Activated CD8-positive, alpha-beta T cell treated with anti-CD3 and anti-CD28 coated beads for 36 hours (primary cell): ENCODE results near the gene SF3A2. TPM values are rescaled to one million over a fixed set of nuclear protein-coding genes. Genes with fewer than 3 reads are reported as not detected.

Experiments
- ATAC-seq: fragments of 200-7000 bp; cut with Tn5 transposase; one replicate; pipeline ENCODE4 v1.10.0; 2021; ENCODE audit warnings: mild to moderate bottlenecking, moderate library complexity
- CTCF ChIA-PET: fragments of 350-600 bp; sonication (Branson Sonifier 250); formaldehyde crosslinking; loops from one replicate; lab custom pipeline; 2021; ENCODE audit warnings: antibody characterized with exemption; lab: Charles Lee
- POLR2A ChIA-PET: fragments of 350-600 bp; sonication (Branson Sonifier 250); formaldehyde crosslinking; loops from one replicate; lab custom pipeline; 2021; ENCODE audit warnings: antibody characterized with exemption; lab: Charles Lee
- DNase-seq: peaks from one replicate; pipeline ENCODE4 v3.0.0-alpha.2; 2020
- H3K27ac Mint-ChIP-seq: one replicate; pipeline ENCODE4 v1.8.0; 2021; ENCODE audit warnings: mild to moderate bottlenecking, mixed read lengths
- H3K27me3 Mint-ChIP-seq: one replicate; pipeline ENCODE4 v1.8.0; 2021; ENCODE audit warnings: mixed read lengths
- H3K36me3 Mint-ChIP-seq: one replicate; pipeline ENCODE4 v1.8.0; 2021; ENCODE audit warnings: low read depth, mixed read lengths
- H3K4me1 Mint-ChIP-seq: one replicate; pipeline ENCODE4 v1.8.0; 2021; ENCODE audit warnings: low read depth, mixed read lengths
- H3K4me3 Mint-ChIP-seq: one replicate; pipeline ENCODE4 v1.8.0; 2021; ENCODE audit warnings: mild to moderate bottlenecking, moderate library complexity, mixed read lengths
- H3K9me3 Mint-ChIP-seq: one replicate; pipeline ENCODE4 v1.8.0; 2021; ENCODE audit warnings: mixed read lengths
- CTCF ChIP-seq: fragments of 200-600 bp; IDR thresholded peaks from one replicate; pipeline ENCODE4 v1.8.0; 2022; ENCODE audit warnings: antibody characterized with exemption, mild to moderate bottlenecking
- intact Hi-C: fragments of 100-400 bp; cut with micrococcal nuclease; formaldehyde crosslinking; loops from one replicate; pipeline ENCODE4 v1.10.0; 2022
- total RNA-seq, 2 experiments: library from RNA; stranded (reverse); gene quantifications; one replicate each; pipeline ENCODE4 v1.2.3, GENCODE V29; 2021

SF3A2 gene
- total RNA-seq, 2 experiments from 2014 or later: 157 to 163 TPM

DNA sequence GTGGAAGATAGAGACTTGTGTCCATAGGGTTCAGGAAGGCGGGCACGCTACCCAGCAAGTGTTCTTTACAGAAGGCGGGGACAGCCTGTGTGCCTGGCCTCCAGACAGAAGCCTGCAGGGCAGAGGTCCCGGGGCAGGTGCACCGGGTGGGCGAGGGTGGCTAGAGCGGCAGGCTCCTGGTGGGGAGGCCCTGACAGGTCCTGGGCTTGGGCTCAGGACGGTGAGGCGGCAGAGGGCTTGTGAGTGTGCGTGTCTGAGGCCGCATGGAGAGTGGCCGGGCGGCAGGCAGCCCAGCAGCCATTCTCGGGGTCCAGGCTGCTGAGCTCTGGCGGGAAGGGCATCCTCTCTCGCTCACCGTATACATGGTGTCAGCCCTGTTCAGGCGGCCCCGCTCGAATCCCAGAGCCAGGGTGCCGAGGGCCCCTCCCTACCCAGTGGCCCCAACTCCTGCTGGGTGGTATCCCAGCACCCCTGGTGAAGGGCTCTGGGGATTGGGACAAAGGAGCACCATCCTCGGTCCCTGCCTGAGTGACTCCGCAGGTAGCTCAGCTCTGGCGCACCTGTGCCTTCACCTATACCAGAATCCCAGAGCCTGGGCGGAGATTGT is 9.5 kb downstream of the SF3A2 start:
- peaks cover 24% of the 10 kb centered on the region for H3K36me3 Mint-ChIP-seq
- peaks cover 17% of the 10 kb centered on the region for H3K4me1 Mint-ChIP-seq
- intact Hi-C loops: no loop called here
- TF ChIP-seq CTCF: no peak
- H3K9me3 Mint-ChIP-seq: no peaks in the 10 kb centered on the region
- no peak for ATAC-seq
- H3K27ac Mint-ChIP-seq: no peak overlapping the region
- no peak for DNase-seq
- ChIA-PET CTCF (no interaction called here), POLR2A (interaction anchor here (0.7 to 10.4 kb wide), 5 partner anchors 9 to 24 kb away, joined by 3 to 202 read pairs (median 6); partner anchors contain the start of genes AMH and JSRP1)
- no peaks in the 10 kb centered on the region for H3K27me3 Mint-ChIP-seq
- H3K4me3 Mint-ChIP-seq: no peak overlapping the region

- peaks cover 22% of the 10 kb centered on the region for H3K36me3 Mint-ChIP-seq
- POLR2A ChIA-PET: interaction anchor here (1.9 to 10.4 kb wide), 2 partner anchors 9 kb away, joined by 10 to 202 read pairs; partner anchors contain the start of genes AMH and JSRP1
- DNase-seq (no peak), ATAC-seq (no peak)
- H3K9me3 Mint-ChIP-seq: no peaks in the 10 kb centered on the region
- no peak overlapping the region for H3K4me3 Mint-ChIP-seq
- intact Hi-C loops: no loop called here
- CTCF ChIA-PET: no interaction called here
- H3K4me1 Mint-ChIP-seq: peaks cover 9% of the 10 kb centered on the region
- H3K27ac Mint-ChIP-seq: no peak overlapping the region
- TF ChIP-seq CTCF: no peak
- no peaks in the 10 kb centered on the region for H3K27me3 Mint-ChIP-seq
These were observed 10.3 kb downstream of the SF3A2 start for GRCh38 chr19:2246801-2247361.

DNA sequence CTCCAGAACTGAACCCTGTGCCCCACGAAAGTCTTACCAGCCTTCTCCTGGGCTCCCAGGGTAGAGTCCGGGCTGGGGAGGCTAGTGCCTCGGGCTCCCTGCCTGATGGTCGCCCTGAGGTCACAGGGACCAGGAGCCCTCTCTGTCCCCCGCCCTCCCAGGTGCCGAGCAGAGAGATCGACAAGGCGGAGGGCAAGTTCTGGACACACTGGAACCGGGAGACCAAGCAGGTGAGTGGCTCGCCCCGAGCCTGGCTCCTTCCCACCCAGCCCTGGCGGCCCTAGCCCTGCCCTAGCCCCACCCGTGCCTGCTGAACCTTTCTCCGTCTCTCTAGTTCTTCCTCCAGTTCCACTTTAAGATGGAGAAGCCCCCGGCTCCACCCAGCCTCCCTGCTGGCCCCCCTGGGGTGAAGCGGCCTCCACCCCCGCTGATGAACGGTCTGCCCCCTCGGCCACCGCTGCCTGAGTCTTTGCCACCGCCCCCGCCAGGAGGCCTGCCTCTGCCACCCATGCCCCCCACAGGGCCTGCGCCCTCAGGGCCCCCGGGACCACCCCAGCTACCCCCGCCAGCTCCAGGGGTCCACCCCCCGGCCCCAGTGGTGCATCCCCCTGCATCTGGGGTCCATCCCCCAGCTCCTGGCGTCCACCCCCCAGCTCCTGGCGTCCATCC is 10.9 kb downstream of the SF3A2 start:
- H3K9me3 Mint-ChIP-seq: no peaks in the 10 kb centered on the region
- CTCF ChIA-PET: interaction anchor here (2.9 kb wide), 1 partner anchor 14 kb away, joined by 12 read pairs; no protein-coding TSS in a partner anchor
- no peak for ATAC-seq
- intact Hi-C loops: no loop called here
- POLR2A ChIA-PET: interaction anchor here (0.7 to 9.6 kb wide), 3 partner anchors 8 to 24 kb away, joined by 3 to 102 read pairs (median 3); no protein-coding TSS in a partner anchor
- DNase-seq: no peak
- peaks cover 4% of the 10 kb centered on the region for H3K4me1 Mint-ChIP-seq
- no peak for TF ChIP-seq CTCF
- peaks cover 18% of the 10 kb centered on the region for H3K36me3 Mint-ChIP-seq
- no peak overlapping the region for H3K4me3 Mint-ChIP-seq
- no peaks in the 10 kb centered on the region for H3K27me3 Mint-ChIP-seq
- no peak overlapping the region for H3K27ac Mint-ChIP-seq

DNA sequence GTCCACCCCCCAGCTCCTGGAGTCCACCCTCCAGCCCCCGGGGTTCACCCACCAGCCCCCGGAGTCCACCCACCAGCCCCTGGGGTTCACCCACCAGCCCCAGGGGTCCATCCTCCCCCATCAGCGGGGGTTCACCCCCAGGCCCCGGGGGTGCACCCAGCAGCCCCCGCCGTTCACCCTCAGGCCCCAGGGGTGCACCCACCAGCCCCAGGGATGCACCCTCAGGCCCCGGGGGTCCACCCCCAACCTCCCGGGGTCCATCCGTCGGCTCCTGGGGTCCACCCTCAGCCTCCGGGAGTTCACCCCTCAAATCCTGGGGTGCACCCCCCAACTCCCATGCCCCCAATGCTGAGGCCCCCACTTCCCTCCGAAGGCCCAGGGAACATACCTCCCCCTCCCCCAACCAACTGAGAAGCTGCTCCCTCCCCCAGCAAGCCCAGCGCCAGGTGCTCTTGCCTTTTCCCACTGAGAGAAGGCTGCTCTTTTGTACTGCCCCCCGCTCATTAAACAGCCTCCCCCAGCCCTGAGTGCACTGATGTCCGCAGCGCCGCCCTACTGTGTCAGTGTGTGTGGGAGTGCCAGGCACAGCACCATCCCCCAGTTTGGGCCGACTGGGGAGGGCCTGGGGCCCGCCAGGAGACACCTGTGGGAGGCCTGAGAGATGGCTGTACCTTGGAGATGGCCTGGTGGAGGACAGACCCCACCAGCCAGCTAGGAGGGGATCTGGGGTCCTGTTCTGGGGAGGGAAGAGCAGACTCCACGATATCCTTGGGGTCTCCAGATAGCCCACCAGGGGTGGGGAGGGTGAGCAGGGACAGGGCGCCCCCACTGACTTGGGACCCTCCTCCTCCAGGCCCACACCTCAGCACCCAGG is 11.7 kb downstream of the SF3A2 start:
- Mint-ChIP-seq H3K27ac (no peak overlapping the region), H3K36me3 (peaks cover 15% of the 10 kb centered on the region), H3K4me3 (no peak overlapping the region), H3K4me1 (peaks cover 3% of the 10 kb centered on the region), H3K9me3 (no peaks in the 10 kb centered on the region), H3K27me3 (no peaks in the 10 kb centered on the region)
- ChIA-PET POLR2A (interaction anchor here (0.7 to 15.0 kb wide), 5 partner anchors 7 to 24 kb away, joined by 3 to 202 read pairs (median 9); partner anchors contain the start of gene SF3A2), CTCF (interaction anchor here (2.9 kb wide), 1 partner anchor 13 kb away, joined by 12 read pairs; no protein-coding TSS in a partner anchor)
- no peak for TF ChIP-seq CTCF
- DNase-seq (no peak), ATAC-seq (no peak)
- intact Hi-C loops: no loop called here
